A549 (cell line): Measurements from ENCODE around the gene TMPRSS9. TPM values are rescaled to one million over a fixed set of nuclear protein-coding genes. Genes with fewer than 3 reads are reported as not detected.

ENCODE experiments used
- ATAC-seq, 2 experiments: fragments of 200-7000 bp in 1 of 2; fragments of >200 bp in 1 of 2; cut with Nextera tagmentation in 1 of 2; cut with Tn5 transposase in 1 of 2; 3 replicates each; pipeline versions ENCODE4 v1.8.0 to v1.9.1; 2018 to 2020; ENCODE audit warnings: mild to moderate bottlenecking in 1 of 2, moderate library complexity in 1 of 2
- CTCF ChIA-PET: fragments of 300-600 bp; sonication (Branson Sonifier 250); formaldehyde crosslinking; extraction: SDS; loops from one replicate; lab custom pipeline; 2021; ENCODE audit warnings: antibody characterized with exemption, inconsistent platforms; lab: Yijun Ruan, JAX
- POLR2A ChIA-PET: fragments of 350-600 bp; formaldehyde crosslinking; extraction: SDS; loops from one replicate; lab custom pipeline; 2021; ENCODE audit warnings: antibody characterized with exemption, inconsistent platforms; lab: Yijun Ruan, JAX
- DNase-seq, 2 experiments: peaks; one replicate each; pipeline versions ENCODE4 v3.0.0 to v3.0.0-alpha.2; 2011 to 2016; ENCODE audit warnings: low read depth in 1 of 2, low spot score in 1 of 2
- FAIRE-seq: peaks from 2 replicates; lab custom pipeline; 2011; peaks lifted over from hg19 to GRCh38; lab: Jason Lieb, UNC
- H3K27ac ChIP-seq, 2 experiments: fragments of >200 bp; sonication (Bioruptor Twin); formaldehyde crosslinking; 3 replicates each; pipeline ENCODE4 v1.5.1; 2016 to 2017
- H3K4me1 ChIP-seq: fragments of >200 bp; sonication (Bioruptor Twin); formaldehyde crosslinking; 3 replicates; pipeline ENCODE4 v1.6.1; 2016
- H3K4me2 ChIP-seq: fragments of >200 bp; sonication (Bioruptor Twin); formaldehyde crosslinking; 3 replicates; pipeline ENCODE4 v1.6.1; 2016
- H3K4me3 ChIP-seq: fragments of >200 bp; sonication (Bioruptor Twin); formaldehyde crosslinking; 3 replicates; pipeline ENCODE4 v1.5.1; 2016
- H3K9me3 ChIP-seq: fragments of >200 bp; sonication (Bioruptor Twin); formaldehyde crosslinking; 3 replicates; pipeline ENCODE4 v1.6.1; 2016
- ATOH8 ChIP-seq: fragments of 250-450 bp; sonication (Bioruptor Pico); IDR thresholded peaks from 2 replicates; pipeline ENCODE4 v1.5.0; 2020; ENCODE audit warnings: low read depth, mild to moderate bottlenecking, moderate library complexity
- CEBPB ChIP-seq, 2 experiments: fragments of >200 bp in 1 of 2; sonication (Bioruptor Twin) in 1 of 2; formaldehyde crosslinking in 1 of 2; IDR thresholded peaks; 2 replicates each; pipeline ENCODE4 v1.6.1; 2012 to 2016
- ESRRA ChIP-seq: fragments of 150-350 bp; IDR thresholded peaks from 2 replicates; pipeline ENCODE4 v1.6.1; 2014; ENCODE audit warnings: mild to moderate bottlenecking, low read length, borderline replicate concordance
- FOSB ChIP-seq: fragments of 250-450 bp; sonication (Bioruptor Pico); IDR thresholded peaks from 2 replicates; pipeline ENCODE4 v1.5.0; 2020; ENCODE audit warnings: mild to moderate bottlenecking, moderate library complexity
- HDAC2 ChIP-seq: fragments of 200-600 bp; sonication (generic); IDR thresholded peaks from 2 replicates; pipeline ENCODE4 v1.6.1; 2016
- HOXA7 ChIP-seq: fragments of 250-450 bp; sonication (Bioruptor Pico); IDR thresholded peaks from 2 replicates; pipeline ENCODE4 v1.5.0; 2020; ENCODE audit warnings: mild to moderate bottlenecking, moderate library complexity
- JUN ChIP-seq, 2 experiments: fragments of >200 bp; sonication (Bioruptor Twin); formaldehyde crosslinking; IDR thresholded peaks; 2 replicates in 1 of 2; 3 replicates in 1 of 2; pipeline ENCODE4 v1.6.1; 2016 to 2017
- MAFK ChIP-seq: fragments of 450-650 bp; IDR thresholded peaks from 2 replicates; pipeline ENCODE4 v1.6.1; 2014; ENCODE audit not compliant: partially characterized antibody
- MAZ ChIP-seq: fragments of 150-350 bp; IDR thresholded peaks from 2 replicates; pipeline ENCODE4 v1.6.1; 2014; ENCODE audit warnings: antibody characterized with exemption, low read depth, low read length, borderline replicate concordance
- NFE2L2 ChIP-seq: fragments of 150-350 bp; conservative IDR thresholded peaks from 2 replicates; pipeline ENCODE4 v1.6.1; 2014; ENCODE audit warnings: low read length
- POLR2A ChIP-seq: IDR thresholded peaks from 2 replicates; pipeline ENCODE4 v1.6.1; 2012; ENCODE audit warnings: mild to moderate bottlenecking, low read length
- RARB ChIP-seq: fragments of 250-450 bp; sonication (Bioruptor Pico); IDR thresholded peaks from 2 replicates; pipeline ENCODE4 v1.8.0; 2021; ENCODE audit warnings: mild to moderate bottlenecking, moderate library complexity
- REST ChIP-seq: fragments of 200-600 bp; sonication (generic); IDR thresholded peaks from 2 replicates; pipeline ENCODE4 v1.6.1; 2016; ENCODE audit warnings: antibody characterized with exemption, mild to moderate bottlenecking, moderate library complexity
- RFX5 ChIP-seq: fragments of 450-650 bp; IDR thresholded peaks from 2 replicates; pipeline ENCODE4 v1.7.1; 2014; ENCODE audit warnings: antibody characterized with exemption, mild to moderate bottlenecking, moderate library complexity
- RNF2 ChIP-seq: fragments of 200-600 bp; sonication (generic); IDR thresholded peaks from 2 replicates; pipeline ENCODE4 v1.6.1; 2016; ENCODE audit warnings: low read depth, mild to moderate bottlenecking, antibody characterized with exemption, moderate library complexity, borderline replicate concordance
- SREBF2 ChIP-seq: fragments of 450-650 bp; IDR thresholded peaks from 2 replicates; pipeline ENCODE4 v1.6.1; 2014; ENCODE audit warnings: mild to moderate bottlenecking, moderate library complexity
- TP53 ChIP-seq: fragments of 250-450 bp; sonication (Bioruptor Pico); IDR thresholded peaks from 2 replicates; pipeline ENCODE4 v1.5.0; 2021; ENCODE audit warnings: mild to moderate bottlenecking, moderate library complexity
- USF2 ChIP-seq: fragments of 450-650 bp; IDR thresholded peaks from 2 replicates; pipeline ENCODE4 v1.6.1; 2014; ENCODE audit warnings: antibody characterized with exemption
- ZFP36 ChIP-seq: fragments of 450-650 bp; IDR thresholded peaks from 2 replicates; pipeline ENCODE4 v1.6.1; 2014; ENCODE audit warnings: borderline replicate concordance; ENCODE audit not compliant: partially characterized antibody
- ZNF302 ChIP-seq: fragments of 250-450 bp; sonication (Bioruptor Pico); IDR thresholded peaks from 2 replicates; pipeline ENCODE4 v1.9.0; 2021; ENCODE audit warnings: inconsistent platforms, mild to moderate bottlenecking, moderate library complexity
- WGBS: methylation state at CpG from one replicate; pipeline ENCODE4 v1.1.6; 2017; ENCODE audit errors: missing lambda C conversion rate; 5-methylcytosine and 5-hydroxymethylcytosine counted together
- polyA plus RNA-seq, 4 experiments: library from polyadenylated mRNA; depleted of rRNA in 3 of 4; stranded (reverse); fragments of >200 nt; fragmentation: RNase III in 1 of 4; extraction: RNeasy Plus Mini Kit Qiagen cat#74134 plus additional on column Dnase treatment in 1 of 4; gene quantifications; 2 replicates in 3 of 4; 3 replicates in 1 of 4; pipeline ENCODE4 v1.2.3, GENCODE V29; 2011 to 2017

Gene TMPRSS9
- polyA plus RNA-seq, 2 of the 4 experiments (the other 2 are of a cell fraction), result 0.01 TPM; not detected in 1

- TF ChIP-seq RARB (CRISPR knock-in tag), result no peak
- TF ChIP-seq RFX5, result no peak
Observed at GRCh38 chr19:2409352-2409912, 49.4 kb downstream of the TMPRSS9 start (continued).

- DNase-seq (no peak), ATAC-seq (no peak), FAIRE-seq (no peak)
- no peak overlapping the region for H3K27ac ChIP-seq
- 65% methylated on average over 5 of the region's 7 CpGs for WGBS
- ChIA-PET CTCF (interaction anchor here (1.8 to 3.0 kb wide), 2 partner anchors 14 to 17 kb away, joined by 6 to 8 read pairs; no protein-coding TSS in a partner anchor), POLR2A (no interaction called here)
- no peak for TF ChIP-seq NFE2L2
- no peak for TF ChIP-seq TP53
- TF ChIP-seq FOSB (CRISPR knock-in tag), result no peak
- no peak for TF ChIP-seq RNF2
- TF ChIP-seq POLR2A, result no peak
- no peak for TF ChIP-seq CEBPB (IDR thresholded peaks at IDR 0.05)
- no peak for TF ChIP-seq MAZ
- TF ChIP-seq ATOH8 (CRISPR knock-in tag), result no peak
- TF ChIP-seq REST, result no peak
- TF ChIP-seq HOXA7, result no peak
- TF ChIP-seq ESRRA, result no peak
- no peaks in the 10 kb centered on the region for H3K9me3 ChIP-seq
- H3K4me2 ChIP-seq, result no peak overlapping the region
- H3K4me3 ChIP-seq, result no peak overlapping the region
- H3K4me1 ChIP-seq, result no peaks in the 10 kb centered on the region
Observed at GRCh38 chr19:2410023-2410422, 50.0 kb downstream of the TMPRSS9 start.

GRCh38 chr19:2411709-2412108, 51.6 kb downstream of the TMPRSS9 start:
- WGBS, result 84% methylated on average over 8 of the region's 8 CpGs
- FAIRE-seq, result no peak
- no peaks in the 10 kb centered on the region for H3K9me3 ChIP-seq
- H3K4me1 ChIP-seq, result no peaks in the 10 kb centered on the region
- DNase-seq, result no peak
- H3K4me2 ChIP-seq, result no peak overlapping the region
- POLR2A ChIA-PET, result no interaction called here
- H3K27ac ChIP-seq, result no peak overlapping the region
- H3K4me3 ChIP-seq, result no peak overlapping the region
- no peak for TF ChIP-seq ZNF302
- no peak for TF ChIP-seq USF2
- no peak for TF ChIP-seq JUN (IDR thresholded peaks at IDR 0.05)
- no peak for TF ChIP-seq MAFK
- no peak for TF ChIP-seq ZFP36
- TF ChIP-seq HDAC2, result no peak
- no peak for TF ChIP-seq SREBF2
- TF ChIP-seq FOSB (CRISPR knock-in tag), result no peak
- no peak for ATAC-seq
- CTCF ChIA-PET, result interaction anchor here (0.7 to 3.0 kb wide), 5 partner anchors 16 to 176 kb away, joined by 3 to 8 read pairs (median 5); partner anchors contain the start of gene PLEKHJ1
